Gastroesophageal sphincter (tissue), 4 donors: ENCODE results near the gene BMP8B. TPM values are rescaled to one million over a fixed set of nuclear protein-coding genes. Genes with fewer than 3 reads are reported as not detected.

Experiments used
- ATAC-seq: fragments of 150-250 bp; one replicate; pipeline ENCODE4 v1.9.1; 2016; ENCODE audit warnings: mild to moderate bottlenecking, moderate library complexity
- H3K27ac ChIP-seq, 4 donors: fragments of 200-600 bp; sonication (generic) in 3 of 4; 1 replicate in 3 of 4; 2 replicates in 1 of 4; pipeline ENCODE4 v1.5.1; 2016 to 2019
- H3K27me3 ChIP-seq: fragments of 200-600 bp; sonication (generic); one replicate; pipeline ENCODE4 v1.5.1; 2019
- H3K36me3 ChIP-seq, 2 donors: fragments of 200-600 bp; sonication (generic); one replicate each; pipeline ENCODE4 v1.5.1; 2019; ENCODE audit warnings: control low read depth in 1 of 2
- H3K4me1 ChIP-seq, 3 donors: fragments of 200-600 bp; sonication (generic); 1 replicate in 2 of 3; 2 replicates in 1 of 3; pipeline ENCODE4 v1.5.1; 2016 to 2019; ENCODE audit warnings: control low read depth in 2 of 3
- H3K4me3 ChIP-seq, 2 donors: fragments of 200-600 bp; sonication (generic); one replicate each; pipeline ENCODE4 v1.5.1; 2019; ENCODE audit warnings: mild to moderate bottlenecking in 1 of 2, moderate library complexity in 1 of 2
- H3K9me3 ChIP-seq, 3 donors: fragments of 200-600 bp; sonication (generic); one replicate each; pipeline ENCODE4 v1.5.1; 2017 to 2019; ENCODE audit warnings: control low read depth in 2 of 3
- EP300 ChIP-seq: sonication (generic); formaldehyde crosslinking; IDR thresholded peaks from one replicate; pipeline ENCODE4 v1.6.1; 2017; ENCODE audit warnings: antibody characterized with exemption, mild to moderate bottlenecking
- POLR2A ChIP-seq, 2 donors: fragments of 450-650 bp; IDR thresholded peaks; one replicate each; pipeline ENCODE4 v1.6.1; 2017; ENCODE audit warnings: antibody characterized with exemption in 2 of 2, mild to moderate bottlenecking in 2 of 2, moderate library complexity in 1 of 2
- POLR2AphosphoS5 ChIP-seq: sonication (generic); formaldehyde crosslinking; IDR thresholded peaks from one replicate; pipeline ENCODE4 v1.6.1; 2017; ENCODE audit warnings: antibody characterized with exemption
- WGBS, 2 donors: methylation state at CpG; one replicate each; pipeline ENCODE4 v1.1.5; 2018; ENCODE audit warnings: low coverage in 1 of 2; 5-methylcytosine and 5-hydroxymethylcytosine counted together
- total RNA-seq, 4 donors: library from RNA; depleted of rRNA; stranded (reverse); fragments of >200 nt; gene quantifications; one replicate each; pipeline ENCODE4 v1.1.0, GENCODE V29; 2016
- TF ChIP-seq, protein P1 (sequence below), 4 experiments: fragments of 200-600 bp in 2 of 4; fragments of 450-650 bp in 2 of 4; sonication (generic) in 1 of 4; IDR thresholded peaks; one replicate each; pipeline ENCODE4 v1.5.1; 2017 to 2019; ENCODE audit warnings: antibody characterized with exemption in 4 of 4, mild to moderate bottlenecking in 2 of 4, moderate library complexity in 2 of 4

Gene BMP8B
- total RNA-seq, 4 donors from 2014 or later, result 2.0 to 4.5 (median 2.2) TPM

GRCh38 chr1:39752703-39753102 is 36.0 kb downstream of the BMP8B start:
- TF ChIP-seq POLR2AphosphoS5, result no peak
- TF ChIP-seq EP300, result no peak
- no peak for TF ChIP-seq POLR2A (IDR thresholded peaks at IDR 0.05)
- TF ChIP-seq, protein P1, sequence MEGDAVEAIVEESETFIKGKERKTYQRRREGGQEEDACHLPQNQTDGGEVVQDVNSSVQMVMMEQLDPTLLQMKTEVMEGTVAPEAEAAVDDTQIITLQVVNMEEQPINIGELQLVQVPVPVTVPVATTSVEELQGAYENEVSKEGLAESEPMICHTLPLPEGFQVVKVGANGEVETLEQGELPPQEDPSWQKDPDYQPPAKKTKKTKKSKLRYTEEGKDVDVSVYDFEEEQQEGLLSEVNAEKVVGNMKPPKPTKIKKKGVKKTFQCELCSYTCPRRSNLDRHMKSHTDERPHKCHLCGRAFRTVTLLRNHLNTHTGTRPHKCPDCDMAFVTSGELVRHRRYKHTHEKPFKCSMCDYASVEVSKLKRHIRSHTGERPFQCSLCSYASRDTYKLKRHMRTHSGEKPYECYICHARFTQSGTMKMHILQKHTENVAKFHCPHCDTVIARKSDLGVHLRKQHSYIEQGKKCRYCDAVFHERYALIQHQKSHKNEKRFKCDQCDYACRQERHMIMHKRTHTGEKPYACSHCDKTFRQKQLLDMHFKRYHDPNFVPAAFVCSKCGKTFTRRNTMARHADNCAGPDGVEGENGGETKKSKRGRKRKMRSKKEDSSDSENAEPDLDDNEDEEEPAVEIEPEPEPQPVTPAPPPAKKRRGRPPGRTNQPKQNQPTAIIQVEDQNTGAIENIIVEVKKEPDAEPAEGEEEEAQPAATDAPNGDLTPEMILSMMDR (IDR thresholded peaks at IDR 0.05), result no peak
- Histone ChIP-seq H3K4me1 (peaks cover 0 to 37% (median 0%) of the 10 kb centered on the region in 3 donors), H3K9me3 (no peaks in the 10 kb centered on the region), H3K4me3 (no peak overlapping the region), H3K36me3 (peaks cover 3 to 100% of the 10 kb centered on the region in 2 donors), H3K27ac (peak overlapping the region in 3 of 4 donors; percentile 10 to 54 (median 14)), H3K27me3 (no peaks in the 10 kb centered on the region)
- no peak for ATAC-seq
- WGBS, 2 donors, result 88 to 93% methylated on average over 3 to 4 of the region's 6 CpGs

GRCh38 chr1:39751595-39751994 is 37.1 kb downstream of the BMP8B start:
- whole genome bisulfite sequencing, 2 donors, result 91 to 93% methylated on average over 2 to 6 of the region's 7 CpGs
- no peak for ATAC-seq
- H3K36me3 ChIP-seq, result peaks cover 3 to 100% of the 10 kb centered on the region in 2 donors
- peaks cover 0 to 37% (median 0%) of the 10 kb centered on the region in 3 donors for H3K4me1 ChIP-seq
- H3K9me3 ChIP-seq, result no peaks in the 10 kb centered on the region
- no peak overlapping the region for H3K27ac ChIP-seq
- H3K4me3 ChIP-seq, result no peak overlapping the region
- H3K27me3 ChIP-seq, result no peaks in the 10 kb centered on the region
- TF ChIP-seq, protein P1 (IDR thresholded peaks at IDR 0.05), result no peak
- TF ChIP-seq POLR2A (IDR thresholded peaks at IDR 0.05), result no peak
- TF ChIP-seq POLR2AphosphoS5, result no peak
- no peak for TF ChIP-seq EP300

DNA sequence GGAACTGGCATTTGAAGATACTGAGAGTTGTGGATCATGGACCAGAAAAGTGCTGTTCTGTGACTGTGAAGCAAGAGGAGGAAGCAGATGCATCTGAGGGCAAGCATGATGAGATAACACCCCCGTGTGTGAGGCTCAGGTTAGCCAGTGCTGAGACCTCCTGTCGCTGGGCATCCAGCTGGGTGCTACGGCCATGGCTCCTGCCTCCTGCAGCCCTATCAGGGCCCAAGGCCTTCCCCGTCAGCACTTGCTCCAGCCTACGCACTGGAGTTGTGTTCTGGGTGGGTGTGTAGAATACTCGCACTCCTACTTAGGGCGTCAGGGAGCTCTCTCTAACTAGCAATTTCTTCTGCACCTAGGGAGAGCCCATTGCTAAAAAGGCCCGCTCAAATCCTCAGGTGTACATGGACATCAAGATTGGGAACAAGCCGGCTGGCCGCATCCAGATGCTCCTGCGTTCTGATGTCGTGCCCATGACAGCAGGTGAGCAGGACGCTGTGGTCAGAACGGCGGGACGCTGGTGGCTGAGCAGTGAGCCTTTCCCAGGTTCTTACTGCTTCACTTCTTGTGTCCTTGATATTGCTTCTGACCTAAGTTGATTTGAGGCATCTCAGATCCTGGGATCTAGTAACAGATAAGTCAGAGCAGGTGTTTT is 43.5 kb downstream of the BMP8B start:
- peaks cover 7 to 99% of the 10 kb centered on the region in 2 donors for H3K36me3 ChIP-seq
- H3K4me3 ChIP-seq, result no peak overlapping the region
- TF ChIP-seq POLR2A (IDR thresholded peaks at IDR 0.05) (no peak), POLR2AphosphoS5 (no peak), EP300 (no peak)
- TF ChIP-seq, protein P1 (IDR thresholded peaks at IDR 0.05), result no peak
- WGBS, 2 donors, result 97% methylated on average over 16 of the region's 16 CpGs; no CpG with 5 or more reads in 1 of the 2 donors
- peaks cover 0 to 7% (median under 1%) of the 10 kb centered on the region in 3 donors for H3K4me1 ChIP-seq
- no peak for ATAC-seq
- no peaks in the 10 kb centered on the region for H3K27me3 ChIP-seq
- H3K27ac ChIP-seq, result no peak overlapping the region
- H3K9me3 ChIP-seq, result no peaks in the 10 kb centered on the region

DNA sequence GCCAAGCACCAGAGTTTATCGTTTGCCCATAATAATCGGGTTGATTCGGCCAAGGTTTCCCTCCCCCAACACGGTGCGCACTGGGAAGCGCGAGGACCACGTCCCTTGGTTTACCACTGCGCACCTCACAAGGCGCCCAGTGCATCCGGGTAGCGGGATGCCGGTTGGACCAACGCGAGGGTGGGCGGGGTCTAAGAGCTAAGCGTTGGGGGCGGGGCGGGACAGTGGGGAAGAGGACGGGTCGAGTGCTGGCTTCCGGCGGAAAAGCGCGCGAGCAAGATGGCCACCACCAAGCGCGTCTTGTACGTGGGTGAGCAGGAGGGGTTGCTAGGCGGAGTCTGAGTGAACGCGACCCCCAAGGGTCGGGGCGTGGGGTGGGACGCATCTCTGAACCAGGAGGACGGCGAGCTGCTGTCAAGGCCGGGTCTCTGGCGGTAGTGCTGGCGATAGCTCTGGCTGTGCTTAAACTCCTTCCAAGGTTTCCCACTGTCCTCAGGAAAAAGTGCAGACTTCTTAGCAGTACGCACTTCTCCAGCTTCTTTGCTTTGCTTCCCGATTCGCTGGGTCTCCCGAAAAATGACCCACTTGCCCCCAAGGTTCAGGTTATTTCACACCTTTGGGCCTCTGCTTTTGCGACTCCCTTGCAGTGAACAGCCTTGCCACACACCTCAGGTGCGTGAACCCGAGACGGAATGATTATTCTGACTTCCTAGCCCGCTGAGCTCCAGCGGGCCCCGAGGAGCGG is 49.9 kb downstream of the BMP8B start, which contains the start of gene PPIE:
TSS of gene PPIE (plus strand) at position 261 of the 745 bp plus-strand sequence. CDS start at position 280, 19 bp downstream.
- H3K4me3 ChIP-seq, result peak within 1 kb of the TSS; percentile 84 to 96
- 0 to 1% methylated on average over 18 to 23 of the region's 52 CpGs for WGBS, 2 donors
- peak; percentile 97 for ATAC-seq
- peak within 1 kb of the TSS; percentile 29 to 85 (median 84) for H3K27ac ChIP-seq
- H3K9me3 ChIP-seq, result no peaks in the 10 kb centered on the region
- H3K27me3 ChIP-seq, result peaks cover 10% of the 10 kb centered on the region
- H3K36me3 ChIP-seq, result peaks cover 0 to 38% of the 10 kb centered on the region in 2 donors
- TF ChIP-seq, protein P1 (IDR thresholded peaks at IDR 0.05), result peak in 1 of 4 experiments; percentile 13
- TF ChIP-seq POLR2AphosphoS5, result peak; percentile 63
- no peak for TF ChIP-seq EP300
- TF ChIP-seq POLR2A (IDR thresholded peaks at IDR 0.05), result peak; percentile 30 to 37
- H3K4me1 ChIP-seq, result peaks cover 0 to 36% (median 10%) of the 10 kb centered on the region in 3 donors
